Measurements from ENCODE around the gene DPY19L3.

DNA sequence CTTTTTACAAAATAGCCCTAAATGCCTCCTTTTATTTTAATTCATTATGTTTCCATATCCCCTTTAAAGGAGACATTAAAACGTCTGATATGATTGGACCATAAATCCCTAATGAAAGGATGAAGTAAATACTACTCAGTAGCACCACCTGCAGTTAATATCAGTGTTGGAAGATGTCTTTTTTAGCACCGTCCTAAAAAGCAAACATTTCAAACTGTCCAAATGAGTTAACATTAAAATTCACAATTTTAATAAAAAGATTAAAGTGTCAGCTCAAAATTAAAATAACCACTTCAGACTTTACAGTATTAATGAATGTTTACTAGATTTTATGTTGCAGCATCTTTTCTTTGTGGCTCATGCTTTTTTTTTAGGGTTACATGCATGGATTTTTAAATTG is 47.9 kb upstream of the DPY19L3 start:
- TF ChIP-seq, protein P1, sequence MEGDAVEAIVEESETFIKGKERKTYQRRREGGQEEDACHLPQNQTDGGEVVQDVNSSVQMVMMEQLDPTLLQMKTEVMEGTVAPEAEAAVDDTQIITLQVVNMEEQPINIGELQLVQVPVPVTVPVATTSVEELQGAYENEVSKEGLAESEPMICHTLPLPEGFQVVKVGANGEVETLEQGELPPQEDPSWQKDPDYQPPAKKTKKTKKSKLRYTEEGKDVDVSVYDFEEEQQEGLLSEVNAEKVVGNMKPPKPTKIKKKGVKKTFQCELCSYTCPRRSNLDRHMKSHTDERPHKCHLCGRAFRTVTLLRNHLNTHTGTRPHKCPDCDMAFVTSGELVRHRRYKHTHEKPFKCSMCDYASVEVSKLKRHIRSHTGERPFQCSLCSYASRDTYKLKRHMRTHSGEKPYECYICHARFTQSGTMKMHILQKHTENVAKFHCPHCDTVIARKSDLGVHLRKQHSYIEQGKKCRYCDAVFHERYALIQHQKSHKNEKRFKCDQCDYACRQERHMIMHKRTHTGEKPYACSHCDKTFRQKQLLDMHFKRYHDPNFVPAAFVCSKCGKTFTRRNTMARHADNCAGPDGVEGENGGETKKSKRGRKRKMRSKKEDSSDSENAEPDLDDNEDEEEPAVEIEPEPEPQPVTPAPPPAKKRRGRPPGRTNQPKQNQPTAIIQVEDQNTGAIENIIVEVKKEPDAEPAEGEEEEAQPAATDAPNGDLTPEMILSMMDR (IDR thresholded peaks at IDR 0.05): no peak
- no peak for TF ChIP-seq POLR2A (IDR thresholded peaks at IDR 0.05)
- TF ChIP-seq POLR2AphosphoS5 (IDR thresholded peaks at IDR 0.05; ENCODE audit: insufficient read depth in 1 of 2, low read depth in 1 of 2): no peak

All from vagina (tissue), 2 donors.